SK-N-SH treated with all-trans-retinoic acid at 6 μM for 48 hours (cell line): ENCODE results near the gene POLR2E.

Experiments used
- ATAC-seq: fragments of 200-7000 bp; cut with Tn5 transposase; 3 replicates; pipeline ENCODE4 v1.9.1; 2020; ENCODE audit warnings: mild to moderate bottlenecking, moderate library complexity
- ARNTL ChIP-seq: fragments of 450-650 bp; formaldehyde crosslinking; IDR thresholded peaks from 2 replicates; pipeline ENCODE4 v1.5.0; 2020; ENCODE audit warnings: low read depth, mild to moderate bottlenecking, moderate library complexity, borderline replicate concordance
- BACH2 ChIP-seq: fragments of 250-450 bp; sonication (Bioruptor Pico); IDR thresholded peaks from 2 replicates; pipeline ENCODE4 v1.9.0; 2021; ENCODE audit warnings: mild to moderate bottlenecking, borderline replicate concordance
- CREB5 ChIP-seq: fragments of 250-450 bp; sonication (Bioruptor Pico); IDR thresholded peaks from 2 replicates; pipeline ENCODE4 v1.5.1; 2020; ENCODE audit warnings: low read depth, mild to moderate bottlenecking, moderate library complexity
- CSDC2 ChIP-seq: fragments of 250-450 bp; sonication (Bioruptor Pico); IDR thresholded peaks from 2 replicates; pipeline ENCODE4 v1.5.0; 2020; ENCODE audit warnings: mild to moderate bottlenecking, moderate library complexity
- ESRRG ChIP-seq: fragments of 250-450 bp; sonication (Bioruptor Pico); IDR thresholded peaks from 2 replicates; pipeline ENCODE4 v1.6.1; 2021; ENCODE audit warnings: mild to moderate bottlenecking
- GLIS3 ChIP-seq: fragments of 250-450 bp; sonication (Bioruptor Pico); IDR thresholded peaks from 2 replicates; pipeline ENCODE4 v1.5.0; 2020; ENCODE audit warnings: mild to moderate bottlenecking, moderate library complexity
- ISL1 ChIP-seq: fragments of 250-450 bp; sonication (Bioruptor Pico); IDR thresholded peaks from 2 replicates; pipeline ENCODE4 v2.1.2; 2022; ENCODE audit warnings: mild to moderate bottlenecking, moderate library complexity
- OSR1 ChIP-seq: fragments of 250-450 bp; sonication (Bioruptor Pico); IDR thresholded peaks from 2 replicates; pipeline ENCODE4 v1.8.0; 2022; ENCODE audit warnings: moderate library complexity, mild to moderate bottlenecking, inconsistent platforms
- POU6F1 ChIP-seq: fragments of 250-450 bp; sonication (Bioruptor Pico); IDR thresholded peaks from 2 replicates; pipeline ENCODE4 v1.8.0; 2021; ENCODE audit warnings: low read depth, mild to moderate bottlenecking, moderate library complexity, borderline replicate concordance
- RARB ChIP-seq: fragments of 250-450 bp; sonication (Bioruptor Pico); IDR thresholded peaks from 2 replicates; pipeline ENCODE4 v1.8.0; 2021; ENCODE audit warnings: mild to moderate bottlenecking, moderate library complexity
- SNAI2 ChIP-seq: fragments of 250-450 bp; sonication (Bioruptor Pico); IDR thresholded peaks from 2 replicates; pipeline ENCODE4 v1.5.0; 2020; ENCODE audit warnings: mild to moderate bottlenecking, moderate library complexity
- TCF4 ChIP-seq: fragments of 250-450 bp; sonication (Bioruptor Pico); IDR thresholded peaks from 2 replicates; pipeline ENCODE4 v1.8.0; 2021; ENCODE audit warnings: mild to moderate bottlenecking, moderate library complexity, borderline replicate concordance
- TOX ChIP-seq: fragments of 250-450 bp; sonication (Bioruptor Pico); IDR thresholded peaks from 2 replicates; pipeline ENCODE4 v1.8.0; 2021; ENCODE audit warnings: mild to moderate bottlenecking, moderate library complexity, borderline replicate concordance
- ZC3H10 ChIP-seq: fragments of 250-450 bp; sonication (Bioruptor Pico); IDR thresholded peaks from 2 replicates; pipeline ENCODE4 v1.5.1; 2021; ENCODE audit warnings: mild to moderate bottlenecking, moderate library complexity
- ZFP3 ChIP-seq: fragments of 250-450 bp; sonication (Bioruptor Pico); IDR thresholded peaks from 2 replicates; pipeline ENCODE4 v1.5.0; 2020; ENCODE audit warnings: mild to moderate bottlenecking, moderate library complexity
- ZFP30 ChIP-seq: fragments of 450-650 bp; formaldehyde crosslinking; IDR thresholded peaks from 2 replicates; pipeline ENCODE4 v1.5.0; 2022; ENCODE audit warnings: mild to moderate bottlenecking, moderate library complexity
- ZNF565 ChIP-seq: fragments of 450-650 bp; formaldehyde crosslinking; conservative IDR thresholded peaks from 2 replicates; pipeline ENCODE4 v1.5.0; 2020; ENCODE audit warnings: low read depth, mild to moderate bottlenecking, moderate library complexity
- ZNF70 ChIP-seq: fragments of 450-650 bp; formaldehyde crosslinking; IDR thresholded peaks from 2 replicates; pipeline ENCODE4 v1.5.0; 2020; ENCODE audit warnings: mild to moderate bottlenecking, moderate library complexity
- ZNF8 ChIP-seq: fragments of 450-650 bp; formaldehyde crosslinking; IDR thresholded peaks from 2 replicates; pipeline ENCODE4 v1.5.0; 2020; ENCODE audit warnings: mild to moderate bottlenecking, moderate library complexity
- TF ChIP-seq, protein P1 (sequence below): fragments of 250-450 bp; sonication (Bioruptor Pico); IDR thresholded peaks from 2 replicates; pipeline ENCODE4 v1.5.1; 2021; ENCODE audit warnings: mild to moderate bottlenecking, moderate library complexity
- TF ChIP-seq, protein P2 (sequence below): fragments of 250-450 bp; sonication (Bioruptor Pico); IDR thresholded peaks from 2 replicates; pipeline ENCODE4 v1.8.0; 2020; ENCODE audit warnings: mild to moderate bottlenecking, moderate library complexity, borderline replicate concordance

POLR2E gene

DNA sequence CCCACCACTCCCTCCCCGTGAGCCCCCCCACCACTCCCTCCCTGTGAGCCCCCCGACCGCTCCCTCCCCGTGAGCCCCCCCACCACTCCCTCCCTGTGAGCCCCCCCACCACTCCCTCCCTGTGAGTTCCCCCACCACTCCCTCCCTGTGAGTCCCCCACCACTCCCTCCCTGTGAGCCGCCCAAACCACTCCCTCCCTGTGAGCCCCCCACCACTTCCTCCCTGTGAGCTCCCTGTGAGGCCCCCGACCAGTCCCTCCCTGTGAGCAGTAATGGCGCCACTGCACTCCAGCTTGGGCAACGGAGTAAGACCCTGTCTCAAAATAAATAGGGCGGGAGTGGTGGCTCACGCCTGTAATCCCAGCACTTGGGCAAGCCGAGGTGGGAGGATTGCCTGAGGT lies 45.4 kb downstream of the POLR2E start:
- TF ChIP-seq ZNF70 (CRISPR knock-in tag) (no peak), GLIS3 (CRISPR knock-in tag) (no peak)
- ATAC-seq, result no peak

DNA sequence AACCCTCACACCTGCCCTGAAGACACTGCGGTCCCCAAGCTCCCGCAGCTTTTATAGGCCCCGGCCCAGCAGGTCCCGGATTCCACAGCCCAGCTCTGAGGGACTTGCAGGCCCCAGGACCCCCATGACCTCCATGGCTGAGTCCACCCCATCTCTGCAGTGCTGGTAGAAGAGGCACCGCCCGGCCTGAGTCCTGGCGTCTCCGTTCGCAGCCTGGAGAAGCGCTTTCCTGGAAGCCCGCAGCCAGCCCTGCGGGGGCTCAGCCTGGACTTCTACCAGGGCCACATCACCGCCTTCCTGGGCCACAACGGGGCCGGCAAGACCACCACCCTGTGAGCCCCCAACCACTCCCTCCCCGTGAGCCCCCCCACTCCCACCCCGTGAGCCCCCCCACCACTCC lies 46.1 kb downstream of the POLR2E start:
- ATAC-seq, result no peak
- TF ChIP-seq CREB5, result no peak
- no peak for TF ChIP-seq ZFP30 (CRISPR knock-in tag)
- TF ChIP-seq ZNF565, result no peak
- TF ChIP-seq BACH2 (CRISPR knock-in tag), result no peak
- no peak for TF ChIP-seq TOX (CRISPR knock-in tag)
- no peak for TF ChIP-seq OSR1
- TF ChIP-seq, all 23 proteins: peak for 0

GRCh38 chr19:1047696-1048147 lies 47.5 kb downstream of the POLR2E start:
- TF ChIP-seq TCF4 (CRISPR knock-in tag) (no peak), GLIS3 (CRISPR knock-in tag) (no peak), ARNTL (CRISPR knock-in tag) (no peak), ZFP3 (no peak), ISL1 (CRISPR knock-in tag) (no peak), CSDC2 (CRISPR knock-in tag) (no peak), ZNF565 (no peak), SNAI2 (CRISPR knock-in tag) (no peak), BACH2 (CRISPR knock-in tag) (no peak), OSR1 (no peak), RARB (CRISPR knock-in tag) (no peak), ZNF8 (CRISPR knock-in tag) (no peak), ESRRG (CRISPR knock-in tag) (no peak)
- TF ChIP-seq, protein P1, sequence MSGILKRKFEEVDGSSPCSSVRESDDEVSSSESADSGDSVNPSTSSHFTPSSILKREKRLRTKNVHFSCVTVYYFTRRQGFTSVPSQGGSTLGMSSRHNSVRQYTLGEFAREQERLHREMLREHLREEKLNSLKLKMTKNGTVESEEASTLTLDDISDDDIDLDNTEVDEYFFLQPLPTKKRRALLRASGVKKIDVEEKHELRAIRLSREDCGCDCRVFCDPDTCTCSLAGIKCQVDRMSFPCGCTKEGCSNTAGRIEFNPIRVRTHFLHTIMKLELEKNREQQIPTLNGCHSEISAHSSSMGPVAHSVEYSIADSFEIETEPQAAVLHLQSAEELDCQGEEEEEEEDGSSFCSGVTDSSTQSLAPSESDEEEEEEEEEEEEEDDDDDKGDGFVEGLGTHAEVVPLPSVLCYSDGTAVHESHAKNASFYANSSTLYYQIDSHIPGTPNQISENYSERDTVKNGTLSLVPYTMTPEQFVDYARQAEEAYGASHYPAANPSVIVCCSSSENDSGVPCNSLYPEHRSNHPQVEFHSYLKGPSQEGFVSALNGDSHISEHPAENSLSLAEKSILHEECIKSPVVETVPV (CRISPR knock-in tag), result no peak

GRCh38 chr19:1046836-1047695 lies 48.1 kb downstream of the POLR2E start:
- no peak for ATAC-seq
- TF ChIP-seq ZNF8 (CRISPR knock-in tag) (no peak), ZC3H10 (no peak), ZFP30 (CRISPR knock-in tag) (no peak), BACH2 (CRISPR knock-in tag) (no peak), POU6F1 (no peak), ARNTL (CRISPR knock-in tag) (no peak), CREB5 (no peak)
- TF ChIP-seq, protein P2, sequence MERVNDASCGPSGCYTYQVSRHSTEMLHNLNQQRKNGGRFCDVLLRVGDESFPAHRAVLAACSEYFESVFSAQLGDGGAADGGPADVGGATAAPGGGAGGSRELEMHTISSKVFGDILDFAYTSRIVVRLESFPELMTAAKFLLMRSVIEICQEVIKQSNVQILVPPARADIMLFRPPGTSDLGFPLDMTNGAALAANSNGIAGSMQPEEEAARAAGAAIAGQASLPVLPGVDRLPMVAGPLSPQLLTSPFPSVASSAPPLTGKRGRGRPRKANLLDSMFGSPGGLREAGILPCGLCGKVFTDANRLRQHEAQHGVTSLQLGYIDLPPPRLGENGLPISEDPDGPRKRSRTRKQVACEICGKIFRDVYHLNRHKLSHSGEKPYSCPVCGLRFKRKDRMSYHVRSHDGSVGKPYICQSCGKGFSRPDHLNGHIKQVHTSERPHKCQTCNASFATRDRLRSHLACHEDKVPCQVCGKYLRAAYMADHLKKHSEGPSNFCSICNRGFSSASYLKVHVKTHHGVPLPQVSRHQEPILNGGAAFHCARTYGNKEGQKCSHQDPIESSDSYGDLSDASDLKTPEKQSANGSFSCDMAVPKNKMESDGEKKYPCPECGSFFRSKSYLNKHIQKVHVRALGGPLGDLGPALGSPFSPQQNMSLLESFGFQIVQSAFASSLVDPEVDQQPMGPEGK, result no peak

More at GRCh38 chr19:1047696-1048147, 47.5 kb downstream of the POLR2E start:
- no peak for ATAC-seq
